DMS114 treated with DMSO at 0.1 percent for 48 hours (cell line): Measurements from ENCODE around the gene SDC1.
"Not testable (repeated sequence)": the region's sequence is repeated elsewhere in the genome, so short reads cannot be mapped to it uniquely, and the experiment has no call there.

Source experiments
- DNase-seq: peaks from one replicate; lab custom pipeline; 2025; ENCODE audit not compliant: unreplicated experiment; lab: John Stamatoyannopoulos, UW

The SDC1 gene

DNA sequence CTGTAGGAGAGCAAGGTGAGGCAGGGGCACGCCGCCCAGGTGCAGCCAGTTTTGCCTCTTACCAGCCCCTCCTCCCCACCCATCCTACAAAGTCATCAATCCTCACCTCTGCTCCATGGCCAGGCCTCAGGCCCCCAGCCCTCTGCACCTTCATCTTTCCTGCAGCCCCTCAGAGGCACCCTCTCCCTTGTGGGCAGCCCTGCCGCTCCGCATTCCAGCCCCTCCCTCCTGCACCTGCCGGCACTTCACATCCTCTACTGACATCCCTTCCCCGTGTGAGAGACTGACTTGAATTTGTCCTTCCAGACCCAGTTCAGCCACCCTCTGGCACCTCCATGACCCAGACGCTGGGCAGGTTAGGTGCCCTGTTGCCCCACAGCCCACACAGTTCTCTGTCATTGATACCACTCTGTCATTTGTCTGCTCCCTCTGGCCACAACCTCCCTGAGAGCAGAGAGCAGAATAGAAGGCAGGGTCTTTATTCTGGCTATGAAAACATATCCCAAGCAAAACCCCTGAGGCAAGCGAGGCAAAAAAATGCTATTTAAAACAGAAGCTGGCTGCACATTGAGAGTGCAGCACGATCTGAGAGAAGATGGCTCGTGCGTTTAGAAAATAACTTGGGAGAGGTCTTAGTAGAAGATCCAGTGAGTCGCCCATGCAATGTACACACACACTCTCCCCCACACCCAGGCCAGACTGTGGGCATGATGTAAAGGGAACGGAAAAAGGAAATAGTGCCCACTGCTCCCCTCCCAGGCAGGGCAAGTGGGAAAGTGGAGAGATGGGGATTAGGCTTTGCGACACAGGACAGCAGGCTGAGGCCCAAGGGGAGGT is 25.9 kb downstream of the SDC1 start:
- no peak for DNase-seq

DNA sequence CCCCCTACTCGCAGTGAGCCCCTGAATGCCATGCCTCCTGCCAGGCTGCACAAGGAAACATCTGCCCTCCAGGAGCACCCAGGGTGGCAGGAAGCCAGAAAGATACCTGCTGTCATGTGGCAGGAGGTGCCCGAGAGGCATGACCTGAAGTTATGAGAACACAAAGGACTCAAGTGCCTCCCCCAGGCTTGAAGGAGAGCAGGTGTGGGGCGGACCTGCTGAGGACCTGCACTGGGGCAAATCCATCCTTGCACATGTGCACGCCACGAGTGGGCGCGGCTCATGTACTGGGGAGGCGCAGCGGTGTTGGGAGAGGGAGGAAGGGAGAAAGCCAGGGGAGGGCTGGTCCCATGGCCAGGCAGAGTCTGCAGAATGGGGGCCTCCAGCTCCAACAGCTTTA is 26.9 kb downstream of the SDC1 start:
- no peak for DNase-seq

DNA sequence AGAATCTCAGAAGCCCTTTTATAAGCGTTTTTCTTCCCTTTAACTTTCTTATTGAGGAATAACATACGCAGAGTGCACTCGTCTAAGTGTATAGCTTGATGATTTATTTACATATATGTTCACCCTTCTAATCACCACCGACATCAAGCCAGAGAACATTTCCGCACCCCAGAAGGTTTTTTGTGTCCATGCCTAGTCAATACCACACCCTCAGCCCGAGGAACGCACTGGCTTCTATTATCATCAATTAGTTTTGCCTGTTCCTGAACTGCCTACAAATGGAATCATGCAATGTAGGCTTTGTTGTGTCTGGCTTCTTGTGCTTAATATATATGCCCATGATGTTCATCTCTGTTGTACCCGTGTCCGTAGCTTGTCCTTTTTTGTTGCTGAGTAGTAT is 27.7 kb downstream of the SDC1 start:
- no peak for DNase-seq

DNA sequence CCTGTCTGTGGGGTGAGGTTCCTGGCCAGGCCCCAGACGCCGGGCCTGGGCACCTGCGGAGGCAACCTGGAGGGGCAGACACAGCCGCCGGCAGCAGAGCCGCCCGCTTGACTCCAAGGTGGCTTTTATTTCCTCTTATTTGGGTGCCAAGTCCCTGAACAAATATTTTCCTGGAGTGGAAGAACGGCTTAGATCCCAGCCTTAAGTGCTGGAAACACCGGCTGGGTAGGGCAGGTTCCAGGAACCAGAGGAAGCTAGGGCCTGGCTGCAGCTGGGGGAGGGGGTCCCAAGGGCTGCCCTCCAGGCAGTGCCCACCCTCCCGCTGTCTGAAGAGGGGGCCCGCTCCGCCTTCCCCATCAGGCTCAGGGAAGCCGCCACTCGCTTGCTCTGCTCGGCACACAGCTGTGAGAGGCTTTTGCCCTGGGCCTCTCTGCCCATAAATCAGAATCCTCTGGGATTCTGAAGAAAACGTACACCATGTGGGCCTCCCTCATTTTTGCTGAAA is 28.2 kb downstream of the SDC1 start:
- no peak for DNase-seq

DNA sequence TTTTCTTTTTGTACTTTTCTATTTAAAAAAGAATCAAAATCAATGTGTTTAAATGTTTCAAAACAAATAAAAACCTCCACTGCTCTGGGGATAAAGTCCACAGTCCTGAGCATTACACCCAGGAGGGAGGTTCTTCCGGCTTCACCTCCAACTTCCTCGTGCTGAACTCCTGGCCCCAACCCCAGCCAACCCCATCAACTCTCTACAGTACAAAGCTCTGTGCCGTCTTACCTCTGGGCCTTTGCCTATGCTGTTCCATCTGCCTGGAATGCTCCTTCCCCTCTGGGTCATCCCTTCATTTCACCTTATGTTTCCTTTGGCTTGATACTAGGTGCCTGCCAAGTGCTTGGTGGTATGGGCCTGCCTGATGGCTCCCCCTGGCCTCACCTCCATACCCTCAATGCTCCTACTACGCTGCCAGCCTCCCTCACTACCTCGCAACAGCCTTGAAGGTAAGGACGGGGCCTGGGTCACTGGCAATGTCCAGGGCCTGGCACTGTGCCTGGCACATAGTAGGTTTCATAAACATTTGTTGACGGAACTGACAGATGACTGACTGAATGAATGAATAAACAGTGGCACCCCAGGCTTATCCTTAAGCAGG is 28.8 kb downstream of the SDC1 start:
- no peak for DNase-seq

DNA sequence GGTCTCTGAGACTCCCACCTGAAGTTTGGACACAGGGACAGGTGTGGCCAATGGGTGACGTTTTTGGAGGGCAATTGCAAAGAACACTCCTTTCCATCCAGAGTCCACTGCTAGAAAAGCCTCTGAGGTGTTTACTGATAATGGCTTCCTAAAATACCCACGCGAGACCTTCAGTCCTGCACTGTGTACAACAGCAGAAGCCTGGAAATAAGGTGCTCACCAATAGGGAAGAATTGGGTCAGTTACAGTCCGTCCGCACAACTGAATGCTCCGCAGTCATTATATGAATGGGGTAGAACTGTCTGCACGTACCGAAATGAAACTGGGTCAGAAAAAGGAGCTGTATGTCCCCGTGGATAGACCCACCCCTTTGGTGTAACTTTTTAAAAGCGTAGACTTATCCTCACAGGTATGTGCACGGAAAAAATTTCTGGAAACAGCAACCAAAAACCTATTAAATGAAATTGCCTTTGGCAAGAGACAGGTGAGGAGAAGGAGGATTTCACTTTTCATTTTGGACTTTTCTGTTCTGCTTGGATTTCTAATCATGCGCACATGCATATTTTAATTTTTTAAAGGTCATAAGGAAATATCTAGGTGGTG is 29.4 kb downstream of the SDC1 start:
- no peak for DNase-seq

DNA sequence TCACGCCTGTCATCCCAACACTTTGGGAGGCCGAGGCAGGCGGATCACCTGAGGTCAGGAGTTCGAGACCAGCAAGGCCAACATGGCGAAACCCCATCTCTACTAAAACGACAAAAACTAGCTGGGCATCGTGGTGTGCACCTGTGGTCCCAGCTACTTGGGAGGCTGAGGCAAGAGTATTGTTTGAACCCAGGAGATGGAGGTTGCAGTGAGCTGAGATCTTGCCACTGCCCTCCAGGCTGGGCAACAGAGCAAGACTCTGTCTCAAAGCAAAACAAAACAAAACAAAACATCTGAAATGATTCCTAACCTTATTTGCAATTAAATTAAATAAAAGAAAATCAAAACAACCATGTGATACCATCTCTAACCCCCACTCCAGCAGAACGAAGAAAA is 29.9 kb downstream of the SDC1 start:
- not testable (repeated sequence) for DNase-seq

DNA sequence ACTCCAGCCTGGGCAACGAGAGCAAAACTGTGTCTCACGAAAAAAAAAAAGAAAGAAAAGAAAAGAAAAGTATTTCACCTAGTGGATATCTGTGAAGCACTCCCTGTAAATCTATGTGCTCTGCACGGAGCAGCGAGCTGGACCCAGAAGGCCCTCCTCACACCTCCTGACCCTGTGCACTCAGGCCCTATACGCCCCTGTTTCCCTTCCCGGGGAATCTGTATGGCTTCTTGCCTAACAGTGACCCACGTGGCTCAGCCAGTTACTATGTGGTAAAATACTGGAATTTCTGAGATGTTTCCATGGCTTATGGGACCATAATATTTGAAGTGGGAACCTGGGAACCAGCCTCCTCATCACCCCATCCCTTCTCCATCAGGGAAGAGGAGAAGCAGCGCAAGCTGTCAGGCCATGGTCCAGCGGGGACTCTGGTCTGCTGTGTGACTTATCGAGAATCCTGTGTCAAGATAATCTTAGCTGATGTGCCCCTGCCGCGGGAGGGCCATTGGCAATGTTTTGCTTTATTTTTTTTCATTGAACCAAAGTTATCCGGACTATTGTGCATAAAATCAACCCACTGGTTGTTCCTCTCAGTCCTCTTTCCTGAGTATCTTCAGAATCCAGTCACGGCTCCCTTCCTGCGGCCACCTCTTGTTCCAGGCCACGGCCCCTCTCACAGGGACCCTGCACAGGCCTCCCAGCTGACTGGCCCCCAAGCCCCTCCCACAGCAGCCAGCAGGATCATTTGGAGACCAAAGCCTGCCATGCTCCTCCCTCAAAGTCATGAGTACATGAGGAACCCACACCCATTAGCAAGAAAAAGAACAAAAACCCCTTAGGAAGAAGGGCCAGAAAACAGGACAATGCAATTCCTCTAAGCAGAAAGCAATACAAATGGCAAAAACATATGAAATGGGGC is 30.6 kb downstream of the SDC1 start:
- DNase-seq = no peak

DNA sequence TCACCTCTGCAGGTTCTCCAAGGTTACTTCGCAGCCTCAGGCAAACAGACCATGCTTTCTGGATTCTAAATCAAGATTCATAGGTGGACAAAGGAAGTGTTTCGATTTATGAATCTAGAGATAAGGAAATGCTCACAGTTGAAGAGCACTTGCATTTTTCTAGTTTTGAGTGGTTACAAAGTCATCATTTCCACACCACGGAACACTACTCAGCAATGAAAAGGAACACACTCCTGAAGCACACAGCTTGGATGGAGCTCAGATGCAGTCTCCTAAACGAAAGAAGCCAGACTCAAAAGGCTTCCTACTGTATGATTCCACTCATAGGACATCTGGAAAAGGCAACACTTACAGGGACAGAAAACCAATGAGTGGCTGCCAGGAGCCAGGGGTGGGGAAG is 31.7 kb downstream of the SDC1 start:
- no peak for DNase-seq

DNA sequence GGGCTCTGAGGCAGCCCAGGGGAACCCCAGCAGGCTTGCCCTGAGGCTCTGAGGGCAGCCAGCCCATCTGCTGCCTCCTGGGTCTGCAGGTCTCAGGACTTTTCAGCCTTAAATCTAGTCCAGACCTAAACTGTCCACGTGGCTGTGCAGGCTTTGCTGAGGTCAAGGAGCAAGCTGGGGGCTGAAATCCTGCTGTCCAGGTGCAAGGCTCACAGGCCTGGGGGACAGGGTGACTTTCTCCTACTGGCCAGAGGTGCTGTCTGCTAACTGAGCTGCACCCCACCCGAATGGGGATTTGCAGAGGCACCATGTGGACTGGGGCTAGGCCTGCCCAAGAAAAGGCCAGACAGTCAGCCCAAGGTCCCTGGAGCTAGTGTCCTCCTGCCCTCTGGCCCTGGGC is 32.1 kb downstream of the SDC1 start:
- DNase-seq = no peak

DNA sequence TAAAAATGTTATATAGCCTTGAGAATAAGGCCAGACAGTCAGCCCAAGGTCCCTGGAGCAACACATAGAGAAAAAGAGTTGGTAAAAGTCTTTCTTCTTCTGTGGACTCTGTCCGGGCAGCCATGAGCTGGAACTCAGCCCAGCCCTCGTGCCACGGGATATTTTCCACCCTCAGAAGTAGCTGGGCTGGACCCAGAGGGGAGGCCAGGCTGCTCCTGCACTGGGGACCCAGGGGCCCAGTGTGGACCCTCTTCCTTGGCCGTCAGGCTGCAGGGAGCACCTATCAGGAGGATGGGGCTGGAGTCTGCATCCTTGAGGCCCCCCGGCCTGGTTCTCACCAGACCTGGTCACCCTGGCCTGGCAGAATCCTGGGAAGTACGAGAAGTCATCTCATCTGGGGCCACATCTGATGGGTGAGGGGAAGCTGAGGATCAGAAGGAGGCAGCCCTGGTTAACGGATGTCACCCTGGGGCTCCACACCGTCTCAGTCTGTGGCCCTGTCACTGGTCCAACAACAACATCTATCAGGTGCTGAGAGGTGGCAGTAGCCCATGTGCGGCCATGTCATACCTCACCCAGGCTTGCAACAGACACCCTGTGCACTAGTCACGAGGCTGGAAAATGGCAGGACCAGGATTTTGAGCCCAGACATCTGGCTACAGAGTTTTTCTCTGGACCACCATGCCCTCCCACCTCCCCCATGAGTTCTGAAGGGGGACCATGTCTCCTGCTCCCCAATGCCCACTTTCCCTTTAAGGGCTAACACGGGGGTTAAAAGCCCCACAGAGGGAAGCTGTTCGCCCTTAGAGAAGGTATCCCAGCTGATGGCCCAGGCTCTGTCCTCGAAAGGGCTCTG is 33.0 kb downstream of the SDC1 start:
- no peak for DNase-seq

DNA sequence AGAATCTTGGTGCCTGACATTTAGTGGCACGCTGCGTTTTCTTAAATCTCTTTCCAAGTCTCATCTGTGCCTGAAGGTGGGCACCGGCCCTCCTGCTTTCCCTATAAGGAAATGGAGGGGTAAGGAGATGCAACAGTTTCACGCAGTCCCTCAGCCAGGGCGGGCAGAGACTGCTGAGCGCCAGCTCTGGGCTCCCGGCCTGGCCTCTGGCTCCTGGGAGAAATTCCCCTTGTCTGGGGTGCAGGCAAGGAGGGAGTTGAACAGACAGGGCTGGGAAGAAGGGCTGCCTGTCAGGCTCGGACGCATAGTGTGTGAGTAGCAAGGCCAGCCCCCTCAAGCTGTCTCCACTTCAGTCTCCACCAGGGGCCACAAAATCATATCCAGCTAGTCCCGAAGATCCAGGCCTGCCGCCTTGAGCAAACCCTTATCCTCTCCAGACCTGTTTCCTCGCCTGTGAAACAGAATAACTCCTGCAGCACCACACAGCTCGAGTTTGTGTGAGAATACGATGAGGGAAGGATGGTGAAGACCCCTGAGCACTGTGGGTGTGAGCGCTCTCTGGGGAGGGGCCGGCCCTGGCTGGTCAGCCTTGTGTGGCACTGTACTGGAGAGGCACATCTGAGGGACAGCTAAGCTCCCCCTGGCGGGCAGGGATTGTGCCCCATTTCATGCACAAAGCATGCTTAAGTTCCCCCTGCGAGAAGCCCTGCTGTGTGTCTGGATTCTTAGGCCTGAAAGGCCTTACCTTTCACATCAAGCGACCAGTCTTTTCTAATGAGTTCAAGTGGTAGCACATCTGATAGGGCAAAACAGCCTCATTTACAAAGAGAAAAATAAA is 33.8 kb downstream of the SDC1 start:
- DNase-seq = no peak

DNA sequence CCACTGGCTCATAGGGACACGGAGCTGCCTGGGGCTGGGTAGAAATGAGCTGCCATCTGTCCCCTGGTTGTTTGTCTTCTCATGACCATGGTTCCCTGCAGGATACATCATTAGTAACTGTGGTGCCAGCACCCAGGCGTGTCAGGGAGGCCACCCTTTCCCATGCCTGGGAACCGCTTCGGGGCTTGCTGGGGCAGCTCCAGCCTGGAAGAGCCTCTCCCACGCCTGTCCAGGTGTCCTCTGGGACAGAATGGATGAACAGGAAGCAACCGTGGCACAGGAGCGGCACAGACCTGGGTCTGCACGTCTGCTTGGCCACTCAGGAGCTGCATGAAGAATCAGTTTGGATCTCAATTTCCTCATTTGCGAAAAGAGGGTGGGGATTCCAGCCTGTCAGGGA is 34.8 kb downstream of the SDC1 start:
- no peak for DNase-seq

DNA sequence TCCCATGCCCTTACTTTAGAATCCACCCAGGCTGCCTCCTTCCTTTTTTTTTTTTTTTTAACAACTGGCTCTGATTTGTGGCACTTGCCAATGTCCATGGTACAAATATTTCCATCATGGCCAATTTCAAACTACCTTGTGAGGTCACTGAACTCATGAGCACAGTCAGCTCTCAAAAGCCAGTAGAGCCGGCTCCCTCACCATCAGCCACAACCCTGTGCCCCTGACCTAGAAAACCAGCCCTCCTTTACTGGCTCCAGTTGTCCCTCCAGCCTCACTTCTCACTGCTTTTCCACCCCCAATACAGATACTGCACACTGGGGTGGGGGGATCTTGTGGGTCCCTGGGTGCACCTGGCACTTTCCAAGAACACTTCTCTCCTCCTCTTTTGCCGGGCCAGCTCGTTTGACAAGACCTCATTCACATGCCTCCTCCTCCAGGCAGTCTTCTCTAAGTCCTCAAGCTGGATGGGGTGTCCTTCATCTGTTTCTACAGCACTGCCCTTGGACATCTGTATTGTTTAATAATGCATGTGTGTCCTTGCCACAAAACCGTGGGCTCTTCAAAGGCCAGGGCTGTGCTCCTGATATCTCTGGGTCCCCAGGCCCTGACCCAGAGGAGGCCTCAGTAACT is 35.5 kb downstream of the SDC1 start:
- no peak for DNase-seq

DNA sequence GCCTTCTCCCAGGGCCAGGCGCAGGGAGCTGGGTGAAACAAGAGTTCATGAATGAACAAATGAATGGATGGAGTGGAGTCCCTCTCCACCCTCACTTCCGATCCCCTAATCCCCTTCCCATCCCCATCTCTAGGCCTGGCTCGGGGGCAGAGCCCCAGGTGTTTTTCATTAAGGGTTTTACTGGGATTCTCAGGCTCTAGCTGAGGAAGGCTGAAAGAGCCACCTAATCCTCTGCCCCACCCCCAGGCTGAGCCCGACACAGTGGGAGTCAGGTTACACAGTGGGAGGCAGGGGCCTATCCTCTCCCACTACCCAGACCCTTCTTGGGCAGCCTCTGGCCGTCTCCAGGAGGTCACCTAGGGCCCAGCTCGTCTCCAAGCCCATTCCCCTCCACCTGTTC is 36.1 kb downstream of the SDC1 start:
- DNase-seq = no peak

DNA sequence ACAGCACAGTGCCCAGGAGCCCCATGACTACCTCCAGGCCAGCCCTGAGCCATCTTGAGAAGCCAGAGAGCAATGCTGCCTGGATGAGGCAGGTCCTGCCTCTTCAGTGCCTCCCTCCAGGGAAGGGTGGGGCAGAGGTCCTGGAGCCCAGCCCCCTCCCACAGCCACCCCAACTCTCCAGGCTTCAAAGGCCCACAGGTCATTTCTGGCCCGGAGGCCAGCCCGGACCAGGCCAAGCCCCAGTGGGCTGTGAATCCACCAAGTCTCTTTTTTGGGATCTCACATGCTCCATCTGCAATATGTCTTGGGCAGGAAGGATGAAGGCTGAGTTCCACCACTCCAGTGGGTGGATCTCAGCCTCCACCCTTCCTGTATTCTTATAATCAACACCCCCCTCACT is 36.7 kb downstream of the SDC1 start:
- DNase-seq = no peak

DNA sequence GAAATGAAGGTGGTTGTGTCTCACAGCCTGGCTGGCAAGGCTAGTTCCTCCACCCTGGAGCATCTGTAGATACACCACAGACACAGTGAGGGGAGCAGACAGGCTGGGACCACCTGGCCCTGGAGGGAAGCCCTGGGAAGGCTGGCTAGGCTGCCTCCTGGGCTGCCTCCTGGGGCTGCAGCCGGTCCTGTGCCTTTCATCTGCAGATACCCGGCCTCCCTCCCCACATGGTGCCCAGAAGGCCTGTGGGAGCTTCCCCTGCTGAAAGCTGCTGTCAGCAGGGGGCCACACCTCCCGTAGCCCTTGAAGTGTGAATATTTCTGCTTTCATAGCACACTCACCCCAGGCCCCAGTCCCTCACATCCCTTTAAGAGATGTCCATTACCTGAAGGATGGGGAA is 37.6 kb downstream of the SDC1 start:
- DNase-seq = no peak

DNA sequence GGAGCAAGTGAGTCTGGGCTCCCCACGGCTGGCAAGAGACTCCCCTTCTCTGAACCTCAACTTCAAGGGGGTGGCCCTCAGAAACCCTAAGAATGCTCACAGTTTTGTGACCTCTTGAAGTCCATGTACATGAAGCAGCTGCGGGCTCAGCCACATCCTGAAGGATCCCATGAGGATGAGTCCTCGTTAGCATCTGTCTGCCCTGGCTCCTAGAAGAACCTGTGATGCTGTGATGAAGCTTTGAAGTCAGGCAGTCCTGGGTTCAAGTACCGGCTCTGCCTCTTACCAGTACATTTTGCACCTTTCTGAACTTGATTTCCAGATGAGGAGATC is 38.1 kb downstream of the SDC1 start:
- DNase-seq = no peak
